Measurements from ENCODE around the gene ZSCAN1.
"Not testable (repeated sequence)": the region's sequence is repeated elsewhere in the genome, so short reads cannot be mapped to it uniquely, and the experiment has no call there.

The ZSCAN1 gene, protein sequence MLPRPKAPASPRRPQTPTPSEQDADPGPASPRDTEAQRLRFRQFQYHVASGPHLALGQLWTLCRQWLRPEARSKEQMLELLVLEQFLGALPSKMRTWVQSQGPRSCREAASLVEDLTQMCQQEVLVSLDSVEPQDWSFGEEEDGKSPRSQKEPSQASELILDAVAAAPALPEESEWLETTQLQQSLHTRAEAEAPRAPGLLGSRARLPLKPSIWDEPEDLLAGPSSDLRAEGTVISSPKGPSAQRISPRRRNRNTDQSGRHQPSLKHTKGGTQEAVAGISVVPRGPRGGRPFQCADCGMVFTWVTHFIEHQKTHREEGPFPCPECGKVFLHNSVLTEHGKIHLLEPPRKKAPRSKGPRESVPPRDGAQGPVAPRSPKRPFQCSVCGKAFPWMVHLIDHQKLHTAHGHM

GRCh38 chr19:58033741-58034476 is at the start of gene ZSCAN1:
ZSCAN1 (plus strand) TSS chr19:58034025; CDS start chr19:58037837, 3,812 bp downstream.
- peak; percentile 57 for DNase-seq

DNA sequence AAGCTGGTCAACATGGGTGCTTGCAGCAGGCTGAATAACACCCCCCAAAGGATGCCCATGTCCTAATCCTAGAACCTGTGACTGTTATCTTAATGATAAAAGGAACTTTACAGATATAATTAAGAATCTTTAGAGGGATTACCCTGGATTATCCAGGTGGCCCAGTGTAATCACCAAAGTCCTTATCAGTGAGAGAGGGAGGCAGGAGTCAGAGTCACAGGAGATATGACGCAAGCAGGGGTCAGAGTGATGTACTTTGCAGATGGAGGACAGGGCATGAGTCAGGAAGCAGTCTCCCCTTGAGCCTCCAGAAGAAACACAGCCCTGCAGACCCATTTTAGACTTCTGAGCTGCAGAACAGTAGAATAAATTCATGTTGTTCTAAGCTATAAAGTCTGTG is 41.0 kb upstream of the ZSCAN1 start:
- no peak for DNase-seq

GRCh38 chr19:58000677-58001076 is 33.1 kb upstream of the ZSCAN1 start:
- no peak for DNase-seq

- no peak for DNase-seq
Measured at GRCh38 chr19:58001895-58002369, 31.9 kb upstream of the ZSCAN1 start.

DNA sequence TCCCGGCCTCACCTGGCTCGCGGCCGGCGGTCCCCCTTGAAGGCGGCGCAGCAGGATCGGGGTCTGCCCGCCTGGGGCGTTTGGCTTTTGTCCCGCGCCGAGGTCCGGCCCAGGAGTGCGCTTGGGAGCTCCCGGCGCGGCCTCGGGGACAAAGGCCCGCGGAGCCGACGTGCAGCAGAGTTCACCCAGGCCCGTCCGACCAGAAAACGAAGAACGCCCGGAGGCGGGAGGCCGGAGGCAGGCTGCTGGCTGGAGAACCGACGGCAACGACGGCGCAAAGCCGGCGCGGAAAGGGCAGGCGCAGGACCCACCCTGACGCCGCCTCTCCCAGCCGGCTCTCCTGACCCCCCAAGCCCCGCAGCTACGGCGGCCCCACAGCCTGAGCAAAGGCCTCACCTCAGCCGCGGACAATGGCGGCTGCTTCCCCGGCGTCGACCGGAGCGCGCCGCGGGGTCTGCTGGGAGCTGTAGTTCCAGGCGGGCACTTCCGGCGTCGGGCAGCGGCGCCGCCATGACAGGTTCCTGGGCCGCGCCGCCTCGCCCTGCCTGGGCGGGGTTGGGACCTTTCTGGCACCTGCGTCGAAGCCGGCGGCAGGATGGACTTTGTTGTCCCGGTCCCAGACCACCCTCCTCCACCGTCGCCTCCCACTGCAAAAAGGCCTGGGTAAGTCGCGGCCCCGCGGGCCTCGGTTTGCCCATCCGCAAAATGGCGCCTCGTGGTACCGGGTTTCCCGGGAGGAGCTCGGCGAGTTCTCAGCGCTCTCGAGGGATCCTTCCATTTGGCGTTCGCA is 31.2 kb upstream of the ZSCAN1 start, which contains the start of gene ZNF606:
Gene ZNF606 (minus strand): TSS at position 437 of the 790 bp plus-strand sequence. CDS start 1,501 bp downstream, outside the sequence.
- DNase-seq: peak; percentile 91

DNA sequence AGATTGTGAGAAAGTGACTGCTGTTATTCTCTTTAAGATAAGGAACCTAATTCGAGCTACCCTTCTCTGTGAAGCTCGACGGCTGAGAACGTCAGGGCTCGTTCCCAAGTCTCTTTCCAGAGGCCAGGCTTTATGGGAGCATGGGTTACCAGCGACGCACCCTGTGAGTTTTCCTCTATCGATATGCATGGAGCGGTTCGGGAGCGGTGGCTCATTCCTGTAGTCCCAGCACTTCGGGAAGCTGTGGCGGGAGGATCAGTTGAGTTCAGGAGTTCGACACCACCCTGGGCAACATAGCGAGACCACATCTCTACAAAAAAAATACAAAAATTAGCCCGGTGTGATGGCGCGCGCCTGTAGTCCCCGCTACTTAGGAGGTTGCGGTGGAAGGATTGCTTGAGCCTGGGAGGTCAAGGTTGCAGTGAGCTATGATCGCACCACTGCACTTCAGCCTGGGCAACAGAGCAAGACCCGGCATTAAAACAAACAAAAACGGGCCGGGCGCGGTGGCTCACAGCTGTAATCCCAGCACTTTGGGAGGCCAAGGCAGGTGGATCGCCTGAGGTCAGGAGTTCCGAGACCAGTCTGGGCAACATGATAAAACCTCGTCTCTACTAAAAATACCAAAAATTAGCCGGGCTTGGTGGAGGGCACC is 30.5 kb upstream of the ZSCAN1 start:
- no peak for DNase-seq

- no peak for DNase-seq
Measured at GRCh38 chr19:58007285-58007684, 26.5 kb upstream of the ZSCAN1 start.

DNA sequence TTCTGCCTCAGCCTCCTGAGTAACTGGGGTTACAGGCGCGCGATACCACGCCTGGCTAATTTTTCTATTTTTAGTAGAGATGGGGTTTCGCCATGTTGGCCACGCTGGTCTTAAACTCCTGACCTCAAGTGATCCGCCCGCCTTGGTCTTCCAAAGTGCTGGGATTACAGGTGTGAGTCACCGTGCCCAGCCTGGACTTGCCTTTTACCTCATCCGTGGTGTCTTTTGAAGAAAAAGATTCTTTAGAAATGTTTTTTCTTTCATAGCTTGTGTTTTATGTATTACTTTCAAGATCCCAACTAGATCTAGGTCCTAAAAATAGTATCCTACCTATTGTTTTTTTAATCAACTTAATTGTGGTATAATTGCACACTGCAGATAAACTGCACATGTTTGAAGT is 24.9 kb upstream of the ZSCAN1 start:
- DNase-seq: not testable (repeated sequence)

- no peak for DNase-seq
Measured at GRCh38 chr19:58009301-58009665, 24.5 kb upstream of the ZSCAN1 start.

GRCh38 chr19:58009666-58010301 is 24.0 kb upstream of the ZSCAN1 start:
- peak; percentile 73 for DNase-seq

DNA sequence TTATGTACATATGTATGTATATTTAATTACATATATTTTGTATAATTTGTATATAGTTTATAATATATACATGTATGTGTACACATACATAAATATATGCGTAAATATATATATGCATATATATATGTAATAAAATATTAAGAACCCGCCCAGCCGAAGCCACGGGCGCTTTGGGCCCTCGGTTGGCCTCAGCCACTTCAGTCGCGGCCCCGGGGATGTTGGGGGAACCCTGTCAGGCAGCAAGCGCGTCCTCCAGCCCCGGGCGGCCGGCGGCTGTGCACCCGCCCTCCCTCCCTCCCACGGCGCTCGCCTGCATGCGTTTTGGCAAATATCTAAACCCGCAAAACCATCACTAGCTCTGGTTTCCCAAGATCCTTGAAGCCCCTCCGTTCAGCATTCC is 23.3 kb upstream of the ZSCAN1 start:
- no peak for DNase-seq

DNA sequence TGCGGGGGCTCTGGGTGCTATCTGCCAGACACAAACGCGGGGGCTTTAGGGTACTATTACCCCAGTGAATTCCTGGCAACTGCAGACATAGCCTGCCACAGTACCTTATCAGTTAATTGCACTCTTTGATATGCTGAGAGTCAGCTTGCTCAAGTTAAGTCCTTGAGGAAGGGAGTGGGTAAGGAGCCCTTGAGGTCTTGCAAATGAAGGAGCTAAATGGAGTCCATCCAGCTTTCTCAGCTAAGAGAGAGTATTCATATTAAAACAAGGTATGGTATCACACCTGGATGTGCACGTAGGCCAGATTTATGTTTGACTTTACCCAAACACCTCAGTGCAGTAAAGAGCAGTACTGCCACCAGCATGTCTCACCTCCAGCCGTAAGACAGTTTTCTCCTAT is 19.7 kb upstream of the ZSCAN1 start:
- no peak for DNase-seq

GRCh38 chr19:58020129-58020528 is 13.7 kb upstream of the ZSCAN1 start:
- no peak for DNase-seq

GRCh38 chr19:58021541-58022282 is 12.1 kb upstream of the ZSCAN1 start:
- DNase-seq: no peak

GRCh38 chr19:58022283-58022660 is 11.6 kb upstream of the ZSCAN1 start:
- DNase-seq: no peak

GRCh38 chr19:58024661-58025060 is 9.2 kb upstream of the ZSCAN1 start:
- DNase-seq: no peak

- DNase-seq: no peak
Measured at GRCh38 chr19:58034477-58034793, 610 bp downstream of the ZSCAN1 start.

DNA sequence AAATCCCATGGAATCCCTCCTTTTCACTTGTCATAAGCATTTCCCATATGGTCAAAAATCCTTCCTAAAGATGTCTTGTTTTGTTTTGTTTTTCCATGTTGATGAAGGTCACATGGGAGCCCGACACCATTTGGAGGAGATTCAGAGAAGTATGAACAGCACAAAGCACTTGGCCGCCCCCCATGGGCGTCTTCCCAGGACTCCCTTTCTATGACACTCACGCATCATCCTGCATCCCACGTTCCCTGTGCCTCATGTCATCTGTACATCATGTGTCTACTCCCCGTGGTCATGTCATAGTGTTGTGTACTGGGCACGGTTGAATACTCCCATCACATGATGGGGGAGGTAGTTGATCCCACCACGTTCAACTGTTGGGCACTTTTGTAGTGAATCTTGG is 2.0 kb downstream of the ZSCAN1 start:
- no peak for DNase-seq

DNA sequence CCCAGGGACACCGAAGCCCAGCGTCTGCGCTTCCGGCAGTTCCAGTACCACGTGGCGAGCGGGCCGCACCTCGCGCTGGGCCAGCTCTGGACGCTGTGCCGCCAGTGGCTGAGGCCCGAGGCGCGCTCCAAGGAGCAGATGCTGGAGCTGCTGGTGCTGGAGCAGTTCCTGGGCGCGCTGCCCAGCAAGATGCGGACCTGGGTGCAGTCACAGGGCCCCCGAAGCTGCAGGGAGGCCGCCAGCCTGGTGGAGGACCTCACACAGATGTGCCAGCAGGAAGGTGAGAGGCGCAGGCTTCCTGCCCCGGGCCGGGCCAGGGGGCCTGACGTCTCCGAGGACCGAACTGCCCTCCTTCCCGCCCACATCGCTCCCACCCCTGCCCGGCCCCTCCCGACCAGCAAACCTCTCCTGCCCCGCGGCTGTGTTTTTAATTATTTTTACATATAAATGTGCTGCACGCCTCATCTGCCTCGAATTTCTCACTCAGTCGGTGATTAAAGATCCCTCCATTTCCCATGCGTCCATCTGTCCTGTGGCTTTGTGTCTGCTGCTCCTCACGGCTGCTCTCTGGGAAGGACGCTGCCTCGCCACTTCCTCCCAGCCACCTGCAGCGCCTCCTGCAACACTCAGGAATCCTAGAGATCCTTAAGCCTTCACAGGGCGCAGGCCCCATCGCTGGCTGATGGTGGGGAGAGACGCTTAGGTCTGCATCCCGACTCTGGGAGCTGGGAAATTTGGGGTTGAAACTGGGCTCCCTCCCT is 4.3 kb downstream of the ZSCAN1 start:
- DNase-seq: no peak

- DNase-seq: no peak
Measured at GRCh38 chr19:58038688-58039204, 4.9 kb downstream of the ZSCAN1 start.
